DOHH2 (cell line): Measurements from ENCODE around the gene FBXO10.
"Not testable (repeated sequence)": the region's sequence is repeated elsewhere in the genome, so short reads cannot be mapped to it uniquely, and the experiment has no call there.

ENCODE experiments used
- H3F3A ChIP-seq: fragments of 200-600 bp; sonication (generic), shearing (Covaris generic); 2 replicates; pipeline ENCODE4 v1.6.0; 2016; ENCODE audit warnings: antibody characterized with exemption, mild to moderate bottlenecking; ENCODE audit not compliant: control insufficient read depth, insufficient read depth
- H3K27ac ChIP-seq: fragments of 200-600 bp; sonication (generic); 2 replicates; pipeline ENCODE4 v1.5.1; 2014; ENCODE audit warnings: low read depth, mild to moderate bottlenecking, low read length, moderate library complexity
- H3K27me3 ChIP-seq: fragments of 200-600 bp; sonication (generic); 2 replicates; pipeline ENCODE4 v1.6.1; 2014; ENCODE audit warnings: mild to moderate bottlenecking, low read length, mixed read lengths; ENCODE audit not compliant: control insufficient read depth
- H3K36me3 ChIP-seq: fragments of 200-600 bp; sonication (generic); 2 replicates; pipeline ENCODE4 v1.6.1; 2014; ENCODE audit warnings: mild to moderate bottlenecking, low read length, moderate library complexity, mixed read lengths; ENCODE audit not compliant: control insufficient read depth
- H3K4me1 ChIP-seq: fragments of 200-600 bp; sonication (generic); 2 replicates; pipeline ENCODE4 v1.6.1; 2014; ENCODE audit warnings: mild to moderate bottlenecking, low read length, mixed read lengths; ENCODE audit not compliant: control insufficient read depth
- H3K4me2 ChIP-seq: fragments of 200-600 bp; sonication (generic); 2 replicates; pipeline ENCODE4 v1.6.0; 2014; ENCODE audit warnings: mild to moderate bottlenecking, low read length, moderate library complexity
- H3K4me3 ChIP-seq: fragments of 200-600 bp; sonication (generic); 2 replicates; pipeline ENCODE4 v1.5.1; 2014; ENCODE audit warnings: mild to moderate bottlenecking, low read length, mixed read lengths
- H3K79me2 ChIP-seq: fragments of 200-600 bp; sonication (generic); 2 replicates; pipeline ENCODE4 v1.6.1; 2014; ENCODE audit warnings: mild to moderate bottlenecking, low read length, mixed read lengths; ENCODE audit not compliant: control insufficient read depth
- H3K9me2 ChIP-seq: fragments of 200-600 bp; sonication (generic); replicated peaks from 2 replicates; pipeline ENCODE4 v1.6.1; 2014; ENCODE audit warnings: mild to moderate bottlenecking, low read length, mixed read lengths; ENCODE audit not compliant: control insufficient read depth
- H3K9me3 ChIP-seq: fragments of 200-600 bp; sonication (generic); 2 replicates; pipeline ENCODE4 v1.6.1; 2014; ENCODE audit warnings: antibody characterized with exemption, low read length, mixed read lengths; ENCODE audit not compliant: control insufficient read depth, insufficient read depth
- H4K20me1 ChIP-seq: fragments of 200-600 bp; sonication (generic); 2 replicates; pipeline ENCODE4 v1.6.0; 2014; ENCODE audit warnings: low read depth, mild to moderate bottlenecking, antibody characterized with exemption, low read length, moderate library complexity; ENCODE audit not compliant: control insufficient read depth, insufficient read depth
- CTCF ChIP-seq: fragments of 200-600 bp; sonication (generic); IDR thresholded peaks from one replicate; pipeline ENCODE4 v1.5.1; 2014; ENCODE audit warnings: antibody characterized with exemption, mild to moderate bottlenecking, low read depth, low read length; ENCODE audit not compliant: poor library complexity, severe bottlenecking
- EZH2phosphoT487 ChIP-seq: fragments of 200-600 bp; sonication (generic); IDR thresholded peaks from 2 replicates; pipeline ENCODE4 v1.6.1; 2017; ENCODE audit warnings: borderline replicate concordance, mild to moderate bottlenecking, antibody characterized with exemption, low read length, moderate library complexity, mixed read lengths

Gene FBXO10

GRCh38 chr9:37517923-37518322, 58.3 kb downstream of the FBXO10 start:
- Histone ChIP-seq H3K27me3 (no peaks in the 10 kb centered on the region), H3K4me2 (no peak overlapping the region), H3K4me3 (no peak overlapping the region), H3K36me3 (peaks cover 9% of the 10 kb centered on the region; the same call in 1 of the 2 replicates), H3K9me2 (no peaks in the 10 kb centered on the region), H3K4me1 (no peaks in the 10 kb centered on the region), H3K79me2 (no peaks in the 10 kb centered on the region), H4K20me1 (no peaks in the 10 kb centered on the region), H3F3A (no peaks in the 10 kb centered on the region), H3K27ac (no peak overlapping the region), H3K9me3 (no peaks in the 10 kb centered on the region)
- no peak for TF ChIP-seq CTCF
- TF ChIP-seq EZH2phosphoT487 = no peak

- Histone ChIP-seq H3F3A (peaks cover under 1% of the 10 kb centered on the region; the same call in 1 of the 2 replicates), H3K4me3 (no peak overlapping the region), H3K27me3 (no peaks in the 10 kb centered on the region), H3K4me2 (no peak overlapping the region), H3K36me3 (peaks cover 1% of the 10 kb centered on the region; the same call in 1 of the 2 replicates), H3K79me2 (no peaks in the 10 kb centered on the region), H3K4me1 (peaks cover 7% of the 10 kb centered on the region), H3K9me3 (no peaks in the 10 kb centered on the region), H3K9me2 (no peaks in the 10 kb centered on the region), H4K20me1 (no peaks in the 10 kb centered on the region), H3K27ac (no peak overlapping the region)
- no peak for TF ChIP-seq EZH2phosphoT487
- TF ChIP-seq CTCF = no peak
These were observed 60.4 kb downstream of the FBXO10 start for GRCh38 chr9:37515620-37516258.

DNA sequence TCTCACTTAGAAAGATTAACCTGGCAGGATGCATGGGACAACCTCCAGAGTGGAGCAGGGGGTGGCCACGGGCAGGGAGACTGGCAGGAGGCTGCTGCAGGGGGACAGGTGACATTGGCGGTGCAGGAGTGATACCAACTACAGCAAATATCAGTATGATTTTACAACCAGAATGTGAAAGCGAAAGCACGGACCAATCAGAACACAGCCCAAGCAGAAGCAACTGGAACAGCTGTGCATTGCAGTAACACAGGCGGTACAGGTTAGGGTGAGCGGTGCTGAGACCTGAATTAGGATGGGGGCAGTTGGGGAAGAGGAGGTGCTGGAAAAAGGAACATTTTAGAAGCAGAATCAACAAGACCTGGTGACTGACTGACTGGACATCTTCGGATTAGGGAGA, 61.2 kb downstream of the FBXO10 start:
- no peaks in the 10 kb centered on the region for H3K27me3 ChIP-seq
- no peaks in the 10 kb centered on the region for H3K9me3 ChIP-seq
- no peaks in the 10 kb centered on the region; the same call in 1 of the 2 replicates for H3K36me3 ChIP-seq
- no peak overlapping the region for H3K4me3 ChIP-seq
- H3K4me2 ChIP-seq = no peak overlapping the region
- no peak overlapping the region for H3K27ac ChIP-seq
- no peaks in the 10 kb centered on the region for H4K20me1 ChIP-seq
- no peaks in the 10 kb centered on the region for H3K9me2 ChIP-seq
- TF ChIP-seq EZH2phosphoT487 (no peak), CTCF (no peak)
- H3K79me2 ChIP-seq = no peaks in the 10 kb centered on the region
- peaks cover 9% of the 10 kb centered on the region for H3K4me1 ChIP-seq
- H3F3A ChIP-seq = peaks cover 7% of the 10 kb centered on the region; the same call in 1 of the 2 replicates

- not testable (repeated sequence) for H3K9me3 ChIP-seq, H3F3A ChIP-seq, H4K20me1 ChIP-seq, H3K36me3 ChIP-seq, H3K4me1 ChIP-seq, H3K79me2 ChIP-seq, H3K27me3 ChIP-seq, H3K27ac ChIP-seq, H3K4me2 ChIP-seq, H3K9me2 ChIP-seq, H3K4me3 ChIP-seq
These were observed 61.8 kb downstream of the FBXO10 start for GRCh38 chr9:37514415-37514814.
